T-helper 22 cell (primary cell): ENCODE results near the gene THSD4.

Experiments
- DNase-seq: peaks from one replicate; pipeline ENCODE4 v3.0.0-alpha.2; 2020; ENCODE audit warnings: low read depth

The THSD4 gene

GRCh38 chr15:71628988-71629770, 513.9 kb downstream of the THSD4 start:
- no peak for DNase-seq

DNA sequence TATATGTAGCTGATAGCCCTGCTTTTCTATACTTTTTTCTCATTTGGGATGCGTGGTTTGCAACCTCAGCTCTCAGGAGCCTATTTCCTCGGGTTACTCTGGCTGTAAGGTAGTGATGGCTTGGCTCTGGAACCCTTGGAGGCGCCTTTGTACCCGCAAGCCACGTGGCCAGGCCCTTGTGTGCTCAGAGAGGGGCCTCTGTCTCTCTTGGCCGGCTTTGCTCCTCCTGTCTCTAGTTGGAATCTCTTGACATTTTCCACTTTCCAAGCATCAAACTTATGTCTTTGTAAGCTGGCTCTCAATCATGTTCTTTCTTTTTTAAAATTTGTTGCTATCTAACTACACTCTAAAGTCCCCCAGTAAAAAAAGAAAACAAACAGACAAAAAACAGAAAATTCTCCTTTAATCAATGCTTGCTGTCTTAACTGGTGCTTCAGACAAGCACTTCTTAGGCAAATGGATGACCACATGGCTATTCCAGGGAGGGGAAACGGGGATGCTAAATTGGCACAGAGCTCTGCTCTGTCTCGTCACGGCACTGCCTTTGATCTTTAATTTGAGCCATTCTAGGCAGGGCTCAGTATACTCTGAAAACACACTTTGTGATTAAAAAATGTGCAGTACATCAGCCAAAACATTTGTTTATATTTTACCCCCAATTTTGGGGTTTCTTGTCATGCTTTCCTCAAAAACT, 514.7 kb downstream of the THSD4 start:
- no peak for DNase-seq

- no peak for DNase-seq
Measured at GRCh38 chr15:71630475-71630809, 515.2 kb downstream of the THSD4 start.

DNA sequence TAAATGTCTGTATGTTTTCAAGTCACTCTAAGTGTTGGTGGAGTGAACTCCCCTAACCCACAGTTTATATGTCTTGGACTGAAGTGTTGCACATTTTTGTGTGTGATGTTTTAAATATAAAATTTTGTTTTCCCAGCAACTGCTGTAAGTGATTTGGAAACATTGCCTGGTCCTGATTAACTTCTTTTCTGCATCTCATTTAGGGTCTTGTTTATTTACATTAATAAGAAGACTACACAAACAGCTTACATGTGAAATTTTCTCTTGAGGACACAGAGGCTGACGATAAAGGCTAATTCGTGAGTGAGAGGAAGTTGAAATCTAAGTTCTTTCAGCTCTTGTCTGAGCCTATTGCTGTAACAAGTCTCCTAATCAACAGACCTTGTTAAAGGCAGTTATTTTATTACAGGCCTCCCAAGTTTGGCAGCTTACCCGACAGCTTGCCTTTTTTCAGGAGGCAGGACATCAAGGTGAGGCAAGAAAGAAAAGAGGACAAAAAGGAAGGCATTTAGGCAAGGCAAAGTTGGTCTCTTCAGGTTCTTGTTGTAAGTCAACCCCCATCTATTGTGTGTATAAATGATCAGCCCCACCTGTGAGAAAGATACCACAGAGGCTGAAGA, 517.4 kb downstream of the THSD4 start:
- DNase-seq = no peak

- DNase-seq = no peak
Measured at GRCh38 chr15:71634820-71635560, 519.7 kb downstream of the THSD4 start.

GRCh38 chr15:71635735-71636134, 520.5 kb downstream of the THSD4 start:
- no peak for DNase-seq

DNA sequence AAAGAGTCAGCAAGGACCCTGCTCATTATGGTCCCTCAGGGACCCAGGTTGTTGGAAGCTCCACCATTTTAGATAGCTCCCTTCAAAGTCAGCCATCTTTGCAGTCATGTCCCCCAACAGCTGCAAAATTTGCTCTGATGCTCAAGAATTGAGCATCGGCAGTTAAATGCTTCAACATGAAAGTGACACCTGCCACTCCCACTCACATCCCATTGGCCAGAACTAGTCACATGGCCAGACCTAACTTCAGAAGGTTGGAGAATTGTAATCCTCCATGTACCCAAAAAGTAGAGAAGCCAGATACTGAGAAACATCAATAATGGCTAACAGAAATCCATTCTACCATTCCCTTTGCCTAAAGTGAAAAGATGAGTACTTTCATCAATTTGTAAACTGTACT, 523.6 kb downstream of the THSD4 start:
- no peak for DNase-seq

- DNase-seq = no peak
Measured at GRCh38 chr15:71639471-71639870, 524.2 kb downstream of the THSD4 start.

- no peak for DNase-seq
Measured at GRCh38 chr15:71643918-71644317, 528.6 kb downstream of the THSD4 start.

DNA sequence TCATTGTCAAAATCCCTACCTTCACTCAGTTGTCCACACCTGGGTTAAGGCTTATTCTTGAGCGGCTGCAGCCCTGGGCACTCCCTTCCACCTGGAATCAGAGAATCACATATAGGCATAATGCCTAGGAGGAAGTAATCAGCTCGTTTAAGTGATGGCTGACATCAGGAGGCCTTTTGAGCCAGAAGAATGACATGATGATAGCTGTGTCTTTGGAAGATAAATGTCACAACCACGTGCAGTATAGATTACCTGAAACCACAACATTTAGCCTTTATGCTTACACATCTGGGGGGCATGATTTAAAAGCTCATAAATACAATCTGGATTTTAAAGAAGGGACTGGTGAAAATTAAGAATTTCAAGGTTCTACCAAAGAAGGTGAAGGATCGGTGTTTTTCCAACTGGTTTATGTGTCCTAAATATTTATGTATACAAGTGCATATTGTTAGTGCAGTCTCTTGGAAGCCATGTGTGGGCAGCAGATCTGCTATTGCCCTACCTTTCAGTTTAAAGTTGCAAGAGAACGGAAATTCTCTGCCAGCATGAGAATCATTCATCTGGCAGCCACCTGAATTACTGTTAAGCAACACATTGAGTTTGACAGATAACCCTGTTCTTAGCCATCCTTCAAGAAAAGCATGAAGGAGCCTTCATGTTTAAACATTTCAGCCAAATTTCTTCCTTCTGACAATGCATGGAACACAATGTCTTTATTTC, 531.7 kb downstream of the THSD4 start:
- DNase-seq = no peak

GRCh38 chr15:71647487-71647808, 532.2 kb downstream of the THSD4 start:
- no peak for DNase-seq

DNA sequence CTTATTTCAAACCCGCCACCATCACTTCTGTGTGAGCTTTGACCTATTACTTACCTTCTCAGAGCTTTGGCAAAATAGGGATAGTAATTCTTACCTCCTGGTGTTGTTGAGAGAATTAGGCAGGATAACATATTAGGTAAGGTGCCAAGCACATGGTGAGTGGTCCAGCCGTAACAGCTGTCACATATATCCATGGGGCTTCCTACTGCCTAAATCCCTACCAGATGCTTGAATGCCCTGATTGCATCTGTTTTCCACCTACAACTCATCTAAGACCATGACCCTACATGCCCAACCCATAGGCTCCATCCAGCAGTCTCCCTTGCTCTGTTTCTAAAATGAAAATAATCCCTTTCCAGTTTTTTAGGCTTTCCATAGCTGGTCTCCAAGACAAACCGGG, 532.8 kb downstream of the THSD4 start:
- DNase-seq = no peak

GRCh38 chr15:71649894-71650293, 534.6 kb downstream of the THSD4 start:
- DNase-seq = no peak

DNA sequence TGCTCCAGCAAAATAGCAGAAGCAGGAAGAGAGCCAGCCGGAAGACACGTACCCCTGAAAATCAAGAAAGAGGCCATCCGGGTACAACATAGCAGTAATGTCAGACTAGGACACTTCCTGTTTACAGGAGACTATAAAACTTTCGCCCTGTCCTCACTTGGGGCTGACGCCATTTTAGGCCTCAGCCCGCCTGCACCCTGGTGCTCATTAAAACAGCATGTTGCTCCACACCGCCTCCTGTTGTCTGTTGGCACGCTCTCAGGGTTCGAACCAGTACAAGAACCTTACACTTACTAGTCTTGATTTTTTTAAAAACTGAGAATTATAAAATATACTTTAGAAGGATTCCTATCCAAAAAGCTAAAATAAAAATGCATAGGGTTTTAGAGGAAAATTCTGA, 535.3 kb downstream of the THSD4 start:
- no peak for DNase-seq

DNA sequence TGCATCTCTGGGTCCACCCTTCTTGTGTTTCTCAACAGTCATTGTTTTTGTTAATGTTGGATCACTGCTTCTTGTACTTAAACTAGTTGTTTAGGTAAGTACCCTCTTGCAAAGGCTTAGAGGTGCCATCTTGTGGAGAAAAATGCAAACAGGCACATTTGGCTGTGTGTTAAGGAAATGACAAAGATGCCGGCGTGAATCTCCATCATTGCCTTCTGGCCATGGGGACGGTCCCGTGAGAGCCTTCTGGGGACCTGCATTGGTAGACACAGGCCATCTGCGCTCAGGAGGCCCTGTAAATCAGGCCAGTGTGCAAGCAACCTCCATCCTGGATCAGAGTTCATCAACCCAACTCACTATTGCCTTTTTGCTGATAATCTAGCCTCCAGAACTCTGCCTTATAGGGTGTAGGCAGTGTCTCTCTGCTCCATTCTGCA, 536.5 kb downstream of the THSD4 start:
- no peak for DNase-seq

- DNase-seq = no peak
Measured at GRCh38 chr15:71654042-71654719, 538.9 kb downstream of the THSD4 start.

GRCh38 chr15:71654720-71655174, 539.5 kb downstream of the THSD4 start:
- no peak for DNase-seq

GRCh38 chr15:71656425-71656824, 541.2 kb downstream of the THSD4 start:
- no peak for DNase-seq

GRCh38 chr15:71657141-71657540, 541.9 kb downstream of the THSD4 start:
- DNase-seq = no peak

DNA sequence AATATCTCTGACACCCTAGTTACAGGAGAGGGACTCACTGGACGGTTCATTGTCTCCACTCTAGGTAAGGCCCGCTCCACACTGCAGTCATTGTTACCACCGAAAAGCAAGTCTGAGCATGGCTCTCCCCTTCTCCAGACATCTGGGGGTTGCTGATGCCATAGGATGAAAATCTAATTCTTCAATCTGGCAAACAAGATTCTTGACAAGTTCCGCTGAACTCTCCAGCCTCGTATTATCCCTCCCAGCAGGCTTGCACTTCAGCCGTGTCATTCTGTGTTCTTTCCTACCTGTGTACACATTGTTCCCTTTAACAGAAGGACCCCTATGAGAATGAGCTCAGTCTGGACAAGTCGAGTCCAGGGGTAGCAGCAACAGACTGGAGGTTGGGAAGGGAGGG, 542.8 kb downstream of the THSD4 start:
- DNase-seq = no peak
